AG04450 (cell line): ENCODE results near the gene ST8SIA5. TPM values are rescaled to one million over a fixed set of nuclear protein-coding genes. Genes with fewer than 3 reads are reported as not detected.

Experiments
- CTCF ChIA-PET: fragments of 300-600, 350-600 bp; formaldehyde crosslinking; extraction: SDS; loops from one replicate; lab custom pipeline; 2022; ENCODE audit warnings: antibody characterized with exemption, inconsistent platforms; lab: Charles Lee
- POLR2A ChIA-PET: fragments of 350-600 bp; formaldehyde crosslinking; extraction: SDS; loops from one replicate; lab custom pipeline; 2021; ENCODE audit warnings: antibody characterized with exemption, inconsistent platforms; lab: Yijun Ruan, JAX
- DNase-seq: peaks from one replicate; pipeline ENCODE4 v3.0.0-alpha.2; 2011; ENCODE audit warnings: low read depth, low spot score
- H3K27ac ChIP-seq: one replicate; pipeline ENCODE4 v1.5.1; 2012; ENCODE audit warnings: low read depth, low read length, control low read depth
- H3K27me3 ChIP-seq: one replicate; pipeline ENCODE4 v1.6.0; 2012; ENCODE audit warnings: low read length; ENCODE audit not compliant: control insufficient read depth, insufficient read depth
- H3K4me3 ChIP-seq: 2 replicates; pipeline ENCODE4 v1.5.1; 2011; ENCODE audit warnings: mild to moderate bottlenecking, low read depth, low read length, control low read depth
- H3K9me3 ChIP-seq: 2 replicates; pipeline ENCODE4 v1.5.1; 2012; ENCODE audit warnings: low read length; ENCODE audit not compliant: control insufficient read depth, insufficient read depth
- CTCF ChIP-seq: IDR thresholded peaks from 2 replicates; pipeline ENCODE4 v1.5.1; 2011; ENCODE audit warnings: low read depth, low read length, control low read depth, inconsistent platforms
- polyA plus RNA-seq: library from polyadenylated mRNA; depleted of rRNA; stranded (reverse); fragments of >200 nt; gene quantifications from 2 replicates; pipeline ENCODE4 v1.2.3, GENCODE V29; 2011

Gene ST8SIA5
- polyA plus RNA-seq, 1 experiment: not detected

GRCh38 chr18:46767217-46767616, 10.4 kb upstream of the ST8SIA5 start:
- no peak for TF ChIP-seq CTCF
- CTCF ChIA-PET: no interaction called here

DNA sequence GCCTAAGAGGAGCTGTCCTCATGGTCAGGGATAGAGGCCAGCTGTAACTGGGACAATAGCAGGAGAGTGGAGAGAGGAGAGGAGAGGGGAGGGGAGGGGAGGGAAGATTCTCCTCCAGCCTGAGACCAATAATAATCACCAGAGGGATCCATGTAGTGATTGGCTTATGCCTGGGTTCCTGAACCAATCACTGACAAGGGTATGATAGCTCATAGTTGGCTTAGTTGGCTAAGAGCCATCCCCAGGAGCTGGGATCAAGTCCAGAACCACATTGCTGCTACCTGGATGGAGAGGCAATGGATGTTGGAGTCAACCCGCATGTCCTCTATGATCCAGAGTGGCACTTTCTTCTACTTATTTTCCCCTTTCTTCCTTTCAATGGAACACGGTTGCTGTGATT, 7.7 kb upstream of the ST8SIA5 start:
- Histone ChIP-seq H3K27me3 (peaks cover 3% of the 10 kb centered on the region), H3K9me3 (no peaks in the 10 kb centered on the region), H3K27ac (no peak overlapping the region), H3K4me3 (no peak overlapping the region)
- no peak for DNase-seq
- no peak for TF ChIP-seq CTCF
- ChIA-PET CTCF (no interaction called here), POLR2A (no interaction called here)

More at GRCh38 chr18:46767217-46767616, 10.4 kb upstream of the ST8SIA5 start:
- no peak overlapping the region for H3K27ac ChIP-seq
- DNase-seq: no peak
- no peak overlapping the region for H3K4me3 ChIP-seq
- no peaks in the 10 kb centered on the region for H3K27me3 ChIP-seq
- POLR2A ChIA-PET: no interaction called here
- H3K9me3 ChIP-seq: no peaks in the 10 kb centered on the region

- DNase-seq: no peak
- no peak for TF ChIP-seq CTCF
- H3K27me3 ChIP-seq: peaks cover 23% of the 10 kb centered on the region
- H3K9me3 ChIP-seq: no peaks in the 10 kb centered on the region; the same call in 1 of the 2 replicates
- H3K4me3 ChIP-seq: no peak overlapping the region
- POLR2A ChIA-PET: no interaction called here
- no peak overlapping the region for H3K27ac ChIP-seq
- CTCF ChIA-PET: no interaction called here
These were observed 4.4 kb upstream of the ST8SIA5 start for GRCh38 chr18:46761059-46761769.

DNA sequence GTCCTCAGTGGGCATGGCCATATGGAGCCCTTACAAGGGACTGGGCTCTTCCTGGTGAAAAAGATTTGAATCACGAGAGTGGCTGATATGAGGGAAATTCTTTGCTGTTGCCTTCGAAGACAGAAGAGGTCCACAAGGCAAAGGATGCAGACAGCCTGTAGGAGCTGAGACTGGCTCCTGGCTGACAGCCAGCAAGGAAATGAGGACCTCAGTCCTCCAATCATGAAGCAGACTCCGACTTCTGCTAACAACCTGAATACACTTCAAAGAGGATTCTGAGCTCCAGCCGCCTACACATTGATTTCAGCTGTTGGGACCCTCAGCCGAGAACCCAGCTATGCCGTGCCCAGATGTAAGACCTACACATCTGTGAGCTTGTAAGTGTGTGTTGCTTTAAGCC, 3.0 kb upstream of the ST8SIA5 start:
- Histone ChIP-seq H3K4me3 (no peak overlapping the region), H3K27ac (no peak overlapping the region), H3K9me3 (no peaks in the 10 kb centered on the region; the same call in 1 of the 2 replicates), H3K27me3 (peaks cover 36% of the 10 kb centered on the region)
- ChIA-PET CTCF (no interaction called here), POLR2A (no interaction called here)
- no peak for TF ChIP-seq CTCF
- DNase-seq: no peak

DNA sequence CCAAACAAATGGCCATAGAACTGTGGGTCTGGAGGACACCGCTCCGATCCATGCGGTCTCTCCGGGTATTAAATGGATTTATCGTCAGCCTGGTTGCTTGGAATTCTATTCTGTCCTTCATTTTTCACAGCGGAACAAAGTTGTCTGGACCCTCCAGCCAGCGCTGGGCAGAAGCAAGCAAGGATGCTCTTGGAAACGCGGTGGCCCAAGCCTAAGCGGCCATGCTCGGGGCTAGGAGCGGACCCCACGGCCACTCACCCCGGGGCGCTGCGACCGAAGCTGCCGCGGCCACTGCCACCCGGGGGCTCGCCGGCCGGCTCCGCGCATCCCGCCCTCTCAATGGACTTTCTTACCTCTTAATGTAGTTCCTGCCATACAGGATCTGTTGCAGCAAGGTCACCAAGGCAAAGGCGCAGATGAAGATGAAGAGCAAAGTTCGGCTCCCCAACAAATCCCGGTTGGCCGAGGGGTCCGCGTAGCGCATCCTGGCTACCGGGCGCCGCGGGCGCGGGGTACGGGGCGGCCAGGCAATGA, 761 bp downstream of the ST8SIA5 start:
- peaks cover 46% of the 10 kb centered on the region for H3K27me3 ChIP-seq
- TF ChIP-seq CTCF: no peak
- CTCF ChIA-PET: no interaction called here
- no peaks in the 10 kb centered on the region; the same call in 1 of the 2 replicates for H3K9me3 ChIP-seq
- H3K4me3 ChIP-seq: no peak overlapping the region
- H3K27ac ChIP-seq: no peak overlapping the region
- POLR2A ChIA-PET: no interaction called here
- no peak for DNase-seq
